SK-N-SH (cell line): Measurements from ENCODE around the gene ARHGAP26. TPM values are rescaled to one million over a fixed set of nuclear protein-coding genes. Genes with fewer than 3 reads are reported as not detected.

Experiments
- CTCF ChIA-PET: fragments of 300-600, 350-600 bp; formaldehyde crosslinking; extraction: SDS; loops from one replicate; lab custom pipeline; 2021; lab: Yijun Ruan, JAX
- POLR2A ChIA-PET: fragments of 350-600 bp; sonication (Branson Sonifier 250); formaldehyde crosslinking; extraction: SDS; loops from one replicate; lab custom pipeline; 2020; ENCODE audit warnings: antibody characterized with exemption, inconsistent platforms; lab: Yijun Ruan, JAX
- DNase-seq: peaks from one replicate; pipeline ENCODE4 v3.0.0; 2012
- H2AFZ ChIP-seq: fragments of 200-600 bp; sonication (generic); 2 replicates; pipeline ENCODE4 v1.8.1; 2016; ENCODE audit warnings: antibody characterized with exemption, mild to moderate bottlenecking, low read depth
- H3F3A ChIP-seq: fragments of 200-600 bp; sonication (generic); replicated peaks from 2 replicates; pipeline ENCODE3; 2016; ENCODE audit warnings: antibody characterized with exemption, mild to moderate bottlenecking; ENCODE audit not compliant: insufficient read depth
- H3K27ac ChIP-seq, 2 experiments: fragments of 200-500 bp in 1 of 2; fragments of 200-600 bp in 1 of 2; sonication (Bioruptor generic) in 1 of 2; sonication (generic), shearing (Covaris generic) in 1 of 2; 2 replicates each; pipeline versions ENCODE4 v1.5.1 to v1.6.1; 2014 to 2016; ENCODE audit warnings: low read depth in 2 of 2, inconsistent platforms in 1 of 2, low read length in 1 of 2, mild to moderate bottlenecking in 1 of 2, mixed read lengths in 1 of 2
- H3K27me3 ChIP-seq: fragments of 200-600 bp; sonication (generic), shearing (Covaris generic); 2 replicates; pipeline ENCODE4 v1.6.1; 2016; ENCODE audit warnings: mixed run types; ENCODE audit not compliant: insufficient read depth
- H3K36me3 ChIP-seq, 2 experiments: fragments of 200-500 bp in 1 of 2; fragments of 200-600 bp in 1 of 2; sonication (Bioruptor generic) in 1 of 2; sonication (generic) in 1 of 2; replicated peaks in 1 of 2; 2 replicates each; pipeline versions ENCODE3 to v1.5.1; 2014 to 2016; ENCODE audit warnings: low read length in 1 of 2, mild to moderate bottlenecking in 1 of 2; ENCODE audit not compliant: insufficient read depth in 2 of 2, control insufficient read depth in 1 of 2
- H3K4me1 ChIP-seq, 2 experiments: fragments of 200-500 bp in 1 of 2; fragments of 200-600 bp in 1 of 2; sonication (Bioruptor generic) in 1 of 2; sonication (generic), shearing (Covaris generic) in 1 of 2; 2 replicates each; pipeline versions ENCODE4 v1.5.1 to v1.6.1; 2014 to 2016; ENCODE audit warnings: low read depth in 1 of 2, low read length in 1 of 2, mixed run types in 1 of 2; ENCODE audit not compliant: insufficient read depth in 2 of 2, control insufficient read depth in 1 of 2
- H3K4me2 ChIP-seq: fragments of 200-600 bp; sonication (generic), shearing (Covaris generic); 2 replicates; pipeline ENCODE4 v1.6.1; 2017; ENCODE audit warnings: mixed run types
- H3K4me3 ChIP-seq, 2 experiments: fragments of 200-500 bp in 1 of 2; fragments of 200-600 bp in 1 of 2; sonication (Bioruptor generic) in 1 of 2; sonication (generic), shearing (Covaris generic) in 1 of 2; 2 replicates each; pipeline versions ENCODE4 v1.5.1 to v1.8.1; 2014 to 2016; ENCODE audit warnings: low read depth in 2 of 2, inconsistent platforms in 1 of 2, low read length in 1 of 2, mild to moderate bottlenecking in 1 of 2, mixed read lengths in 1 of 2, moderate library complexity in 1 of 2
- H3K79me2 ChIP-seq: fragments of 200-600 bp; sonication (generic); 2 replicates; pipeline ENCODE4 v1.8.1; 2017; ENCODE audit warnings: mild to moderate bottlenecking; ENCODE audit not compliant: insufficient read depth
- H3K9ac ChIP-seq: fragments of 200-600 bp; sonication (generic); 2 replicates; pipeline ENCODE4 v1.6.1; 2017; ENCODE audit warnings: mixed run types
- H3K9me2 ChIP-seq: fragments of 200-600 bp; sonication (generic); 2 replicates; pipeline ENCODE4 v1.6.1; 2017; ENCODE audit warnings: mixed run types
- H3K9me3 ChIP-seq: fragments of 200-600 bp; sonication (generic); 2 replicates; pipeline ENCODE4 v1.6.1; 2017; ENCODE audit warnings: mixed run types, mild to moderate bottlenecking, moderate library complexity
- H4K20me1 ChIP-seq: fragments of 200-600 bp; sonication (generic); 2 replicates; pipeline ENCODE4 v1.6.1; 2017; ENCODE audit warnings: mild to moderate bottlenecking, mixed run types; ENCODE audit not compliant: insufficient read depth
- CHD2 ChIP-seq: fragments of 150-350 bp; IDR thresholded peaks from 2 replicates; pipeline ENCODE4 v1.6.1; 2018; ENCODE audit warnings: low read length; ENCODE audit not compliant: partially characterized antibody
- EP300 ChIP-seq, 2 experiments: IDR thresholded peaks; 2 replicates each; pipeline versions ENCODE4 v1.4.0 to v1.6.1; 2012; ENCODE audit warnings: borderline replicate concordance in 1 of 2, low read depth in 1 of 2, low read length in 1 of 2
- FOSL2 ChIP-seq: IDR thresholded peaks from 2 replicates; pipeline ENCODE4 v1.4.0; 2012; ENCODE audit warnings: low read depth, mild to moderate bottlenecking, moderate library complexity, borderline replicate concordance
- FOXM1 ChIP-seq: IDR thresholded peaks from 2 replicates; pipeline ENCODE4 v1.4.0; 2012; ENCODE audit warnings: low read depth, mild to moderate bottlenecking
- GABPA ChIP-seq: IDR thresholded peaks from 2 replicates; pipeline ENCODE4 v1.4.0; 2012; ENCODE audit warnings: low read depth, mild to moderate bottlenecking
- JUND ChIP-seq: IDR thresholded peaks from 2 replicates; pipeline ENCODE4 v1.4.0; 2012
- MXI1 ChIP-seq: IDR thresholded peaks from 2 replicates; pipeline ENCODE4 v1.6.1; 2012; ENCODE audit warnings: mild to moderate bottlenecking, low read depth, low read length, improper control_type of control experiment
- NFIC ChIP-seq: IDR thresholded peaks from 2 replicates; pipeline ENCODE4 v1.4.0; 2012; ENCODE audit warnings: borderline replicate concordance
- NRF1 ChIP-seq: IDR thresholded peaks from 2 replicates; pipeline ENCODE4 v1.6.1; 2012; ENCODE audit warnings: low read depth, mild to moderate bottlenecking, low read length
- PBX3 ChIP-seq: IDR thresholded peaks from 2 replicates; pipeline ENCODE4; 2012
- SIN3A ChIP-seq: IDR thresholded peaks from 2 replicates; pipeline ENCODE4 v1.6.1; 2012; ENCODE audit warnings: low read depth, mild to moderate bottlenecking, low read length, moderate library complexity, borderline replicate concordance
- TAF1 ChIP-seq: IDR thresholded peaks from 2 replicates; pipeline ENCODE4 v1.6.1; 2012; ENCODE audit warnings: low read depth, mild to moderate bottlenecking, low read length, moderate library complexity, borderline replicate concordance
- TCF12 ChIP-seq: IDR thresholded peaks from 2 replicates; pipeline ENCODE4 v1.4.0; 2012
- TEAD4 ChIP-seq: IDR thresholded peaks from 2 replicates; pipeline ENCODE4 v1.4.0; 2012; ENCODE audit warnings: mild to moderate bottlenecking, borderline replicate concordance; ENCODE audit not compliant: insufficient read depth
- YY1 ChIP-seq: IDR thresholded peaks from 2 replicates; pipeline ENCODE4 v1.4.0; 2012; ENCODE audit warnings: low read depth, mild to moderate bottlenecking
- WGBS: methylation state at CpG from one replicate; pipeline ENCODE4 v1.1.6; 2017; ENCODE audit warnings: low lambda C conversion rate; 5-methylcytosine and 5-hydroxymethylcytosine counted together
- polyA plus RNA-seq, 3 experiments: library from polyadenylated mRNA; depleted of rRNA; stranded (reverse); fragments of >200 nt; gene quantifications; 2 replicates each; pipeline ENCODE4 v1.2.3, GENCODE V29; 2012
- TF ChIP-seq, protein P1 (sequence below): IDR thresholded peaks from 2 replicates; pipeline ENCODE4 v1.4.0; 2012; ENCODE audit warnings: low read depth, borderline replicate concordance
- TF ChIP-seq, protein P2 (sequence below): fragments of 150-350 bp; IDR thresholded peaks from 2 replicates; pipeline ENCODE4 v1.6.1; 2016; ENCODE audit warnings: mild to moderate bottlenecking, low read depth, low read length
- TF ChIP-seq, protein P3 (sequence below): IDR thresholded peaks from 2 replicates; pipeline ENCODE4 v1.4.0; 2012; ENCODE audit warnings: low read depth

Gene ARHGAP26
- polyA plus RNA-seq, 1 of the 3 experiments (the other 2 are of a cell fraction) = 6.1 TPM

DNA sequence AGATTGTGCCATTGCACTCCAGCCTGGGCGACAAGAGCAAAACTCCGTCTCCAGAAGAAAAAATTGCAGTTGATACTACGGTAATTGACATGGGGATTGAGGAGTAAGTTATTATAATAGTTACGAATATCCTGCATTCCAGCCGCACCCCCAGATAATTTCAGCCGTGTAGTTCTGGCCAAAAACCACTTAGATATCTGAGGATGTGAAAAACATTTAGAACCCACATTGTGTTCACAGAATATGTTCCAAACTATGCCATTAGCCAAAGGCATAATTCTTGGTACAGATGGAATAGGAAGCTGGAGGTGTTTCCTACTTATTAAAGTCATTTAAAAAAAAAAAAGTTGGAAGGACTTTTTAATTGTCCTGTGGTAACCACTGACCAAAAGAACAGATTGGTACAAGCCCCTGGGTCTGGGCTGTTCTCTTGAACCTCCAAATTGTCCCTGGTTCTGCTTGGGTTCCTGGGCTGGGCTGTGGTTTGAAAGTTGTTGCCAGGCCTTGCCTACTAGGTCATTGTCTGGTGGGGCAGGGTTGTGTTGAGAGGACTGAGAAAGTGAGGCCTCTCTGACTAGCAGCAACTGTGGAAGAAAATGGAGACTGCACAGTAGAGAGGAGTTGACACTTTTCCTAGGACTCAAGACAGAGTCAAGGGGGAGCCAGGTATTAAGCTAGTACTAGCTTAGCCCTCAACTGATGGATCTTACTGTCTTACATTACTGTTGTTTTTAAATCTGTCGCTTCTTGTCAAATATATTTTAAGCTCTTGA lies 434.5 kb downstream of the ARHGAP26 start:
- Histone ChIP-seq H3K9me3 (no peaks in the 10 kb centered on the region; the same call in 1 of the 2 replicates), H3K36me3 (no peaks in the 10 kb centered on the region), H3K79me2 (no peaks in the 10 kb centered on the region), H3K9me2 (no peaks in the 10 kb centered on the region), H2AFZ (no peak overlapping the region; the same call in 1 of the 2 replicates), H3K27me3 (no peaks in the 10 kb centered on the region), H3K4me3 (no peak overlapping the region), H4K20me1 (no peaks in the 10 kb centered on the region), H3K27ac (peak overlapping the region; percentile 17 to 72; a peak in 3 of 4 replicates), H3K4me2 (no peak overlapping the region), H3F3A (peaks cover 16% of the 10 kb centered on the region), H3K4me1 (peaks cover 0 to 18% of the 10 kb centered on the region in 2 experiments), H3K9ac (peak overlapping the region; percentile 1; the same call in 1 of the 2 replicates)
- ChIA-PET CTCF (no interaction called here), POLR2A (no interaction called here)
- DNase-seq = no peak
- 96% methylated on average over 7 of the region's 7 CpGs for WGBS
- TF ChIP-seq, protein P1, sequence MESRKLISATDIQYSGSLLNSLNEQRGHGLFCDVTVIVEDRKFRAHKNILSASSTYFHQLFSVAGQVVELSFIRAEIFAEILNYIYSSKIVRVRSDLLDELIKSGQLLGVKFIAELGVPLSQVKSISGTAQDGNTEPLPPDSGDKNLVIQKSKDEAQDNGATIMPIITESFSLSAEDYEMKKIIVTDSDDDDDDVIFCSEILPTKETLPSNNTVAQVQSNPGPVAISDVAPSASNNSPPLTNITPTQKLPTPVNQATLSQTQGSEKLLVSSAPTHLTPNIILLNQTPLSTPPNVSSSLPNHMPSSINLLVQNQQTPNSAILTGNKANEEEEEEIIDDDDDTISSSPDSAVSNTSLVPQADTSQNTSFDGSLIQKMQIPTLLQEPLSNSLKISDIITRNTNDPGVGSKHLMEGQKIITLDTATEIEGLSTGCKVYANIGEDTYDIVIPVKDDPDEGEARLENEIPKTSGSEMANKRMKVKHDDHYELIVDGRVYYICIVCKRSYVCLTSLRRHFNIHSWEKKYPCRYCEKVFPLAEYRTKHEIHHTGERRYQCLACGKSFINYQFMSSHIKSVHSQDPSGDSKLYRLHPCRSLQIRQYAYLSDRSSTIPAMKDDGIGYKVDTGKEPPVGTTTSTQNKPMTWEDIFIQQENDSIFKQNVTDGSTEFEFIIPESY = no peak
- TF ChIP-seq TEAD4 = no peak
- TF ChIP-seq YY1 = no peak
- TF ChIP-seq EP300 (IDR thresholded peaks at IDR 0.05; ENCODE audit: borderline replicate concordance in 1 of 2, low read depth in 1 of 2, low read length in 1 of 2) = no peak
- no peak for TF ChIP-seq GABPA
- no peak for TF ChIP-seq TAF1
- TF ChIP-seq, protein P2, sequence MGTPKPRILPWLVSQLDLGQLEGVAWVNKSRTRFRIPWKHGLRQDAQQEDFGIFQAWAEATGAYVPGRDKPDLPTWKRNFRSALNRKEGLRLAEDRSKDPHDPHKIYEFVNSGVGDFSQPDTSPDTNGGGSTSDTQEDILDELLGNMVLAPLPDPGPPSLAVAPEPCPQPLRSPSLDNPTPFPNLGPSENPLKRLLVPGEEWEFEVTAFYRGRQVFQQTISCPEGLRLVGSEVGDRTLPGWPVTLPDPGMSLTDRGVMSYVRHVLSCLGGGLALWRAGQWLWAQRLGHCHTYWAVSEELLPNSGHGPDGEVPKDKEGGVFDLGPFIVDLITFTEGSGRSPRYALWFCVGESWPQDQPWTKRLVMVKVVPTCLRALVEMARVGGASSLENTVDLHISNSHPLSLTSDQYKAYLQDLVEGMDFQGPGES = no peak
- TF ChIP-seq MXI1 = no peak
- TF ChIP-seq, all 33 proteins: peak for 0

DNA sequence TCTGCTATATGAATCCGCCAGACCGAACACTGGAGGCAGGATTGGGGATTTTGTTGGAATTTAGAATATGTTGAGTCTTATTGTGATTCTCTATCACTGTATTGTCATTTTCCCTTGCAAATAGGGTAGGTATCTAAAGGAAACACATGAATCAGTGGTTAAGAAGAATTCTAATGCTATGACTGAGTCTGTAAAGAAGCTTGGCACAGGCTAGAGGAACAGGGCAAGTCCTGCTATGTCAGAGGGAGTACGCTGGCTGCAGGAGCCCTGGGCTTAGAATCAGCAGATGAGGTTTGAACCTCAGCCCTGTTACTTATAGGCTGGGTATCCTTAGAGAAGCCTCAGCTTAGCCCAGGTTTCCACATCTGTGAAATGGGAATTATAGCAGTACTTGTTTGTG lies 435.2 kb downstream of the ARHGAP26 start:
- H3K9me3 ChIP-seq = no peaks in the 10 kb centered on the region; the same call in 1 of the 2 replicates
- no peaks in the 10 kb centered on the region for H3K27me3 ChIP-seq
- ChIA-PET CTCF (no interaction called here), POLR2A (no interaction called here)
- no peaks in the 10 kb centered on the region for H4K20me1 ChIP-seq
- no peak overlapping the region for H3K4me3 ChIP-seq
- H3K4me1 ChIP-seq = peaks cover 0 to 18% of the 10 kb centered on the region in 2 experiments
- H3K36me3 ChIP-seq = no peaks in the 10 kb centered on the region
- no peak for DNase-seq
- peak overlapping the region in 1 of 2 experiments; percentile 72; a peak in 3 of 4 replicates for H3K27ac ChIP-seq
- no peak overlapping the region for H2AFZ ChIP-seq
- H3K9me2 ChIP-seq = no peaks in the 10 kb centered on the region
- H3F3A ChIP-seq = peaks cover 16% of the 10 kb centered on the region
- TF ChIP-seq GABPA (no peak), PBX3 (peak; percentile 26; the same call in 1 of the 2 replicates), TCF12 (peak; percentile 83), JUND (peak; percentile 79), SIN3A (0 out of 2 replicates have a peak, but pooled peaks have one; percentile 27), CHD2 (no peak), TEAD4 (peak; percentile 62; the same call in 1 of the 2 replicates), NFIC (peak; percentile 89), EP300 (IDR thresholded peaks at IDR 0.05; ENCODE audit: borderline replicate concordance in 1 of 2, low read depth in 1 of 2, low read length in 1 of 2) (peak in 1 of 2 experiments; percentile 59; a peak in 1 of 4 replicates), FOXM1 (no peak), NRF1 (no peak), FOSL2 (peak; percentile 77; the same call in 1 of the 2 replicates)
- TF ChIP-seq, protein P3, sequence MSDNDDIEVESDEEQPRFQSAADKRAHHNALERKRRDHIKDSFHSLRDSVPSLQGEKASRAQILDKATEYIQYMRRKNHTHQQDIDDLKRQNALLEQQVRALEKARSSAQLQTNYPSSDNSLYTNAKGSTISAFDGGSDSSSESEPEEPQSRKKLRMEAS = peak; percentile 52; the same call in 1 of the 2 replicates
- no peaks in the 10 kb centered on the region for H3K79me2 ChIP-seq
- no peak overlapping the region for H3K4me2 ChIP-seq
- H3K9ac ChIP-seq = peak overlapping the region; percentile 1; the same call in 1 of the 2 replicates
- 39% methylated on average over 3 of the region's 3 CpGs for WGBS
